ENCODE results near the gene GALNT2.

GALNT2 gene

DNA sequence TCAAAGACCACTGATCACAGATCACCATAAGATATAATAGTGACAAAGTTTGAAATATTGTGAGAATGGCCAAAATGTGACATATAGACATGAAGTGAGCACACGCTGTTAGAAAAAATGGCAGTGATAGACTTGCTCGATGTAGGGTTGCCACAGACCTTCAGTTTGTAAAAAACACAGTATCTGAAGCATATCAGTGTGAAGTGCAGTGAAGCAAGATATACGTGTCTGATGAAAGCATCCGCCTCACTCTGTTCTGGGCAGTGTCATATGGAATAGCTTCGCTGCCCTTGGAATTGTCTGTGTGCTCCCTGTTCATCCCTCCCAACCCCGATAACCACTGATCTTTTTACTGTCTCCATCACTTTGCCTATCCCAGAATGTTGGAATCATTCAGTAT lies 50.7 kb downstream of the GALNT2 start:
- DNase-seq = no peak

DNA sequence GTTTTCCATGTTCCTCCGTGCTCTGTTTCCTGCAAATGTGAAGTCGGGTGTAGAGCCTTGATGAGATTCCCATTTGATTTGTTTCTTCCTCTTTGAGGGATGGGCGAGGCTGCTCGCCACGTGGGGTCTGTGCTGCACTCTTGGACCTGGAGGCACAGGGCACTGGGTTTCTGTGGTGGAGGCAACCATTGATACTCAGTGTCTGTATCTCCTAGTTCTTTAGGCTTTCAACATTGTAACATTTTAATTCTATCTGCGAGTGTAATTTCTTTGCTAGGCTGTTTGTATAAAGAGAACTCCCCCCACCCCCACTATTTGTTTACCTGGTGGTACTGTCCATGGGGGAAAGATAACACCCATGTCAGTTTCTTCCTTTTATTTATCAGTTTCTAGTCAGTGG lies 52.3 kb downstream of the GALNT2 start:
- DNase-seq = no peak

DNA sequence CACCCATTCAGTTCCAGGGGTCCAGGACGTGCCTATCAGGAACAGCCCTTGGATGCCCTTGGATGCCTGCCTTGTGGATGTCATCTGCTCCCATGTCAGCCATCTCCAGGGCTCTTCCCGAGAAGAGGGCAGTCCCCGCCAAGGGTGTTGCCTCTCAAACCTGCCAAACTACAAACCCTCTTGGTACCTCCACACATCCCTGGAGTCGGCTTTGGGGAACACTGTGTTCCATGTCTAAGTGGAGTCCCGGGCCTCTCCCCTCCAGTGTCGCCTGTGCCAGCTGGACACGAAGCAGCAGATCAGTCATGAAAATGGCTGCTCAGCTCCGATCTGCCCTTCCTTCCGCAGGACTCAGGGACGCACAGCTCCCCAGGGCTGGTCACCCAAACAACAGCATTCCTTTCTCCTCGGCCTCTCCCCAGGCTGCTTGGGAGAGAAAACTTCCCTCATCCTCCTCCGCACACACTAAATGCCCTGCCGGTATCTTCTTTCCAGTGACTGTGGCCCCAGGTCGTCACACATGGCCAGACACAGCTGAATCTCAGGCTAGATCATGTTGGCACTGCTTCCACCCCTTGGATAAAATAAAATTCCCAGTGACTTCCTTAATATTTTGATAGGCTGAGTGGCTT lies 53.4 kb downstream of the GALNT2 start:
- no peak for DNase-seq

- DNase-seq = peak; percentile 66
Measured at GRCh38 chr1:230120921-230121381, 53.9 kb downstream of the GALNT2 start.

DNA sequence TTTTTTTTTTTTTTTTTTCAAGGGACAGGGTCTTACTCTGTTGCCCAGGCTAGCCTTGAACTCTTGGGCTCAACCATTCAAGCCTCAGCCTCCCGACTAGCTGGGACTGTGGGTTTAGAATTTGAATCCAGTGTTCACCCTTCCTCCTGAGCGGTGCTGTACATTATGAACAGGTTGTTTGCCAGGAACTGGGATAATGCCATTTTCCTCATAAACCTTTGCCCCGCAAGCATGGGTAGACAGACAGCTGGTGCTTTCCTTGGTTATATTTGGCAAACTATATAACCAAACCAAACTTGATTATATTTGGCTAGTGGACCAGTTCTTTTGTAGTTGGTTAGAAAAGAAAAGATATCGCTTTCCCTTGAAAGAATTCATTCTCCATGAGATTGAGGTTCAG lies 54.9 kb downstream of the GALNT2 start:
- no peak for DNase-seq

DNA sequence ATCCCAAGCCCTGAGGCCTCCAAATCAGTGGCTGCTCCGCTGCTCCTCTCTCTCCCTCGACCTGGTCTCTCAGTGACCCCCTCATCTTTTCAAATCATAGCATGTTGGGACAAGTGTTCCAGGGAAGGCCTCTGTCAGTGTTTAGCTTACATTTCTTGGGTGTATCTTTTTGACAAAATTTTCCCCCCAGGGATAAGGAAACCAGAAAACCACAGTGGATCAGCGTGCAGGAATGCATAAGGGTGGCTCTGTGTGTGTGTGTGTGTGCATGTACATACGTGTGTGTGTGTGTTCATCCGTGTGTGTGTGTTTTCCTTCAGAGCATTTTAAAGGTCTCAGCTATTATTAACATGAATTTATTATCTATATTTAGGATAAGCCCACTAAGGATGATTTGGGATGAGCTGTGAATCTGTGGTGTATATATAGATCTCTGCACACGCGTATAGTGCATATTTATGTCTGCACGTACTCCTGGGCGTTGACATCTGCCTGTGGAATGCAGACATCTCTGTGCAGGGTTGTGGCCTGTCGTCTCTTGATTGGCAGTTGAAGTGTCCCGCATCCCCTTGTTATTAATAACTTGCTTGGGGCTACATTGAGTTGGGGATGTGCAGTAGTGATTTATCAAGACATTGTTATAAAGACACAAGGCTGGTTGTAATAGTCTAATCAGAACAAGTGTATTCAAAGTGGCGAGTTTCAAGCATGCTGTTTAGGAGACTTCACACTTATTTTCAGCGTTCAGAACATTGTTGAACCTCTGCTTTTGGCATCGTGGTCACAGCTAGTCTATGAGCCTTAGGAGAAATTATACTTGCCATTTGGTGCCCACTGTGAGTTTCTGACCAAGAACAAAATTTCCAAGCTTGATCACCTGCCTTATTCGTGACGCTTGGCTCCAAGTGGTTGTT lies 55.6 kb downstream of the GALNT2 start:
- no peak for DNase-seq

DNA sequence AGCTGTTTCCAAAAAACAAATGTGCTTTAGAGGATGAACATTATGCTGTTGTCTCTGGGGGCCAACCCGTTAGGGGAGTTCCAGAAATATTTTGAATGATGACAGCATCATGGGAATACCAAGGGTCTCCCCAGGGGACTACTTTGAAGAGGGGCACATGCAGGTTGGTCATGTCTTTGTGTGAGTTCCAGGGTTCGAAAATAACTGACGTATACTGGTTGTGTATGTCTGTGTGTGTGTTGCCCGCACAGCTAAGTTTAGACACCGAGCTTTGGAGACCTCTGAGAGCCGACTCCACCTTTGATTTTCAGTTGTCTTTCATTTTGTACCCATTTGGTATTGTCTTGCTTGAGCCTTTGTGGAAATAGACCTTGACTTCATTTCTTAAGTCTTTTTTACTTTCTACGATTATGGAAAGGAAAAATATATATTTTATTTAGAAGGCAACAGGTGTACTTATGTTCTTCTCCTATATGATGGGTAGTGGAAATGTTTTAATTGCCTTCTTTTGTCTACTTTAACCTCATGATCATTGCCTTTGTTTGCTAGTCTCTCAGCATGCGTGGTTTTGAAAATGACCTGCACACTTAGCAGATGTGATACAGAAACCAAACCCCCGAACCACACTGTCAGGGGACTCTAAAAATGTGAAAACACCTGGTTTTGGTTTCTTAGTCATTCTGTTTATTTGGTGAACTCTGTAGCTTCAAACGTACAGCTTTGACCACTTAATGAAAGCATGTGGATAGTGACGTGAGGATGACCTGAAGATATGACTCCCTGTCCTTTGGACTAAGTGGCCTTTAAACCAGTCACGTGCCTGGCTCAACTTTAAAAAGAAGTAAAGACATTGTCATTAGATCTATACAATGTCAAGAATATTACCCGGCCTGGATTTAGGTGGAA lies 56.5 kb downstream of the GALNT2 start:
- peak; percentile 59 for DNase-seq

GRCh38 chr1:230124186-230125128 lies 57.4 kb downstream of the GALNT2 start:
- DNase-seq = no peak

- no peak for DNase-seq
Measured at GRCh38 chr1:230125141-230125540, 58.1 kb downstream of the GALNT2 start.

GRCh38 chr1:230125640-230126528 lies 58.8 kb downstream of the GALNT2 start:
- no peak for DNase-seq

GRCh38 chr1:230126529-230127104 lies 59.6 kb downstream of the GALNT2 start:
- DNase-seq = no peak

GRCh38 chr1:230127105-230128054 lies 60.3 kb downstream of the GALNT2 start:
- no peak for DNase-seq

- no peak for DNase-seq
Measured at GRCh38 chr1:230128569-230129285, 61.7 kb downstream of the GALNT2 start.

- no peak for DNase-seq
Measured at GRCh38 chr1:230129341-230129740, 62.3 kb downstream of the GALNT2 start.

DNA sequence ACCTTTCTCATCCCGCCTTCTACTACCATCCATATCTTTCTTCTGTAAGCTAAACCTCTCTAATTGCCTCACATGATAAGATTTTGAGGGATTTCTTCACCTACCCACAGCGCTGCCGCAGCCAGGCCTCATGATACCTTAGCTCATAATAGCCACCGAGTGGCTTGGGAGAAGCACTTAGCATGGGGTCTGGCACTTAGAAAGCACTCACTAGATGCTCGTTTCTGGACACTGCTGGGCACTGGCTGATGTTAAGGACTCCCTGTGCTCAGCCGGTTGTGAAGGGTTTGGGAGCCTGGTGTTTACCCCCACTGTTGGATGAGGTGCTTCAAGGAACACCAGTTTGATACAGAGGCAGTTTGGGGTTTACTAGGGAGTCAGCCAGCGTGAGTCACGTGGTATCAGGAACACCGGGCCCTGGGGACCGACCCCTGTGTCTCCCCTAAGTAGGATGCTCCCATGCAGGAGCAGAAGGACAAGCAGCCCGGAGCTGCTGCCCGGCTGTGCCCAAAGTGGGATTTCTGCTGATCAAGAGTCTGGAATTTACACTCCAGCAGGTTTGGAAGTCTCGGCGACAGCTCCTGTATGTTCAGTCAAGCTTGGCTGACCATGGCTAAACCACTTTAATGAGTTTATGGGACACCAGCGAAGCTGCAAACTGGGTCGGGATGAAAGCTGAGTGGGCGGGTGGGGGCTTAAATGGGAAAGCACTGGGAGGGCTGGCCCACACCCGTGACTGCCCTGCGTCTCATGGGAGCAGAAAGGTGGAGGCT lies 63.3 kb downstream of the GALNT2 start:
- DNase-seq = no peak

- no peak for DNase-seq
Measured at GRCh38 chr1:230131457-230131856, 64.4 kb downstream of the GALNT2 start.

DNA sequence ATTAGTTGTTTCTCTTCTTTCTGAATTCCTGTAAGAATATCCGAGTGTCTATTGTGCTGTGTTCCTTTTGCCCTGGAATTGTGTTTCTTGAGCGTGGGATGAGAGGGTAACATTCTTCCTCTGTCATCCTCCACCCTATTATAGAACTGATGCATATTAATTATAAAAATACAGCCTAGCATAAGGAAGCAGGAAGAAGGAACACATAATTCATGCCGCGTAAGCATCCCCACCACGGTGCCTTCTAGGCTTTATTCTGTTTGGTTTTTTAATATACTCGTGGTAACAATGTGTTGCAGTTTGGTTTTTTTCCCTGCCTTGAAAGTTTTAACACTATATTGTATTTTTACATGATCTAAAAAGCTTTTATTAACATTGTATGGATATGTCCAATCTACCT lies 65.7 kb downstream of the GALNT2 start:
- no peak for DNase-seq

DNA sequence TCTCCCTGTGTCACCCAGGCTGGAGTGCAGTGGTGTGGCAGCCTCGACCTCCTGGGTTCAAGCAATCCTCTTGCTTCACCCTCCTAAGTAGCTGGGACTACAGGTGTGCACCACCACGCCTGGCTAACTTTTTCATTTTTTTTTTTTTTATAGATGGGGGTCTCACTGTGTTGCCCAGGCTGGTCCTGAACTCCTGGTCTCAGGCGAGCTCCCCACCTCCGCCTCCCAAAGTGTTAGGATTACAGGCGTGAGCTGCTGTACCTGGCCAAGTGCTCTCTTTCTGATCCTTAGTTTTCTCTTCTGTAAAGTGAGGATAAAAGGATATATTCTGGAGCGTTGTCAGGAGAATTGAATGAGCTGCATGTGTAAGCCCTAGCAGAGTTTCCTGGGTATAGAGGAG lies 68.7 kb downstream of the GALNT2 start:
- no peak for DNase-seq
